ENCODE results near the gene GRM3.

DNA sequence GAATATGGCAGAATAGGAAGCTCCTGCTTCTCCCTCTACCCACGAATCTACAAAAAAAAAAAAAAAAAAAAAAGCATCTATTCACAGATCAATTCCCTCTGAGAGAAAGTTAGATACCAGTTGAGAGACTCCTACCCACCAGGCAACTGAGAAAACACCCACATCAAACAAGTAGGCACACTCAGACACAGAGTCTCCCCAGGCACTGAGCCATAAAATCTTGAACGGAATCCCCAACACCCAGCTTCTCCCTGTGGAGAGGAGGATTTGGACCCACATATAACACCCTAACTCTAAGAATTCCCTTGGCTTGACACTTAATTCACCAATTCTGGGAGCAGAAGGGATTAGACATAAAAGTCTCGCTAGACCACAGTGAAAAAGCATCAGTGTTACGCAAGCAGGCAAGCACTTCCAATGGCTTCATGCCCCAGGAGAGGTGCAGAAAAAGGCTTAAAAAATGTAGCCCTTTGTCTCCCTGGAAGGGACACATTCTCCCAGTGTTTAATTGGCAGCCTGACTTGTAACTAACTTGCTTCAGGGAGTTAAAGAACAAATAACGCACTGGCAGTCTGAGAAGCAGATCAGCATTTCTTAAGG lies 223.6 kb downstream of the GRM3 start:
- TF ChIP-seq POLR2A (IDR thresholded peaks at IDR 0.05), result no peak
- TF ChIP-seq, protein P1, sequence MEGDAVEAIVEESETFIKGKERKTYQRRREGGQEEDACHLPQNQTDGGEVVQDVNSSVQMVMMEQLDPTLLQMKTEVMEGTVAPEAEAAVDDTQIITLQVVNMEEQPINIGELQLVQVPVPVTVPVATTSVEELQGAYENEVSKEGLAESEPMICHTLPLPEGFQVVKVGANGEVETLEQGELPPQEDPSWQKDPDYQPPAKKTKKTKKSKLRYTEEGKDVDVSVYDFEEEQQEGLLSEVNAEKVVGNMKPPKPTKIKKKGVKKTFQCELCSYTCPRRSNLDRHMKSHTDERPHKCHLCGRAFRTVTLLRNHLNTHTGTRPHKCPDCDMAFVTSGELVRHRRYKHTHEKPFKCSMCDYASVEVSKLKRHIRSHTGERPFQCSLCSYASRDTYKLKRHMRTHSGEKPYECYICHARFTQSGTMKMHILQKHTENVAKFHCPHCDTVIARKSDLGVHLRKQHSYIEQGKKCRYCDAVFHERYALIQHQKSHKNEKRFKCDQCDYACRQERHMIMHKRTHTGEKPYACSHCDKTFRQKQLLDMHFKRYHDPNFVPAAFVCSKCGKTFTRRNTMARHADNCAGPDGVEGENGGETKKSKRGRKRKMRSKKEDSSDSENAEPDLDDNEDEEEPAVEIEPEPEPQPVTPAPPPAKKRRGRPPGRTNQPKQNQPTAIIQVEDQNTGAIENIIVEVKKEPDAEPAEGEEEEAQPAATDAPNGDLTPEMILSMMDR (IDR thresholded peaks at IDR 0.05), result no peak

Measured in thyroid gland (tissue), 4 donors.